Neural crest cell (in vitro differentiated cells): ENCODE data around the gene TNFSF18. TPM values are rescaled to one million over a fixed set of nuclear protein-coding genes. Genes with fewer than 3 reads are reported as not detected.

Experiments
- DNase-seq: peaks from one replicate; pipeline ENCODE4 v3.0.0; 2021; ENCODE audit warnings: low read depth, mixed read lengths, low spot score
- H3K27ac Mint-ChIP-seq: one replicate; pipeline ENCODE4 v1.8.0; 2021; ENCODE audit warnings: mild to moderate bottlenecking, mixed read lengths; ENCODE audit not compliant: unreplicated experiment
- H3K27me3 Mint-ChIP-seq: 2 replicates; pipeline ENCODE4 v1.8.0; 2021; ENCODE audit warnings: low read depth, mild to moderate bottlenecking, mixed read lengths
- H3K36me3 Mint-ChIP-seq: 2 replicates; pipeline ENCODE4 v1.8.0; 2021; ENCODE audit warnings: low read depth, mild to moderate bottlenecking, mixed read lengths
- H3K4me1 Mint-ChIP-seq: 2 replicates; pipeline ENCODE4 v1.8.0; 2021; ENCODE audit warnings: mixed read lengths
- H3K4me3 Mint-ChIP-seq: one replicate; pipeline ENCODE4 v1.8.0; 2021; ENCODE audit warnings: mild to moderate bottlenecking, mixed read lengths
- H3K9me3 Mint-ChIP-seq: 2 replicates; pipeline ENCODE4 v1.8.0; 2021; ENCODE audit warnings: mixed read lengths
- total RNA-seq: library from RNA; stranded (reverse); gene quantifications from 2 replicates; pipeline ENCODE4 v1.2.1, GENCODE V29; 2021
- TF ChIP-seq, protein P1 (sequence below): fragments of 200-600 bp; sonication (generic); conservative IDR thresholded peaks from 2 replicates; pipeline ENCODE4 v1.5.0; 2021; ENCODE audit warnings: antibody characterized with exemption, mild to moderate bottlenecking

TNFSF18 gene
- total RNA-seq, 1 donor from 2014 or later = not detected

DNA sequence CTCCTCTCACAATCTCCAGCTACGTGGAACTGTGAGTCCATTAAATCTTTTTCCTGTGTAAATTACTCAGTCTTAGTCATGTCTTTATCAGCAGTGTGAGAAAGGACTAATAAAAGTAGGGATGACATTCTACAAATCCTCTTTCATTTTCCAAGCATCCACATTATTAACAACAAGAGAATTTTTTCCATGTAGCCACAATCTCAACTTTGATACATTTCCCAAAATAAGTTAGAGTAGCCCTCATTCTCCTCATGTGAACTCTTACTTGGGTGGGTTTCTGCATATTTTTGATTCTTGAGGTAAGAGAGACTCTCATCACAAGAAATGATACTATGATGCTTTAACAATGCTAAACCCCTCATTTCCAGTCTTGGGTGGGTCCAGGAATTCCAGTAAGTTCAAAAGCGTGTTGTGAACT, 52.8 kb downstream of the TNFSF18 start:
- H3K4me1 Mint-ChIP-seq = peaks cover 12% of the 10 kb centered on the region
- TF ChIP-seq, protein P1, sequence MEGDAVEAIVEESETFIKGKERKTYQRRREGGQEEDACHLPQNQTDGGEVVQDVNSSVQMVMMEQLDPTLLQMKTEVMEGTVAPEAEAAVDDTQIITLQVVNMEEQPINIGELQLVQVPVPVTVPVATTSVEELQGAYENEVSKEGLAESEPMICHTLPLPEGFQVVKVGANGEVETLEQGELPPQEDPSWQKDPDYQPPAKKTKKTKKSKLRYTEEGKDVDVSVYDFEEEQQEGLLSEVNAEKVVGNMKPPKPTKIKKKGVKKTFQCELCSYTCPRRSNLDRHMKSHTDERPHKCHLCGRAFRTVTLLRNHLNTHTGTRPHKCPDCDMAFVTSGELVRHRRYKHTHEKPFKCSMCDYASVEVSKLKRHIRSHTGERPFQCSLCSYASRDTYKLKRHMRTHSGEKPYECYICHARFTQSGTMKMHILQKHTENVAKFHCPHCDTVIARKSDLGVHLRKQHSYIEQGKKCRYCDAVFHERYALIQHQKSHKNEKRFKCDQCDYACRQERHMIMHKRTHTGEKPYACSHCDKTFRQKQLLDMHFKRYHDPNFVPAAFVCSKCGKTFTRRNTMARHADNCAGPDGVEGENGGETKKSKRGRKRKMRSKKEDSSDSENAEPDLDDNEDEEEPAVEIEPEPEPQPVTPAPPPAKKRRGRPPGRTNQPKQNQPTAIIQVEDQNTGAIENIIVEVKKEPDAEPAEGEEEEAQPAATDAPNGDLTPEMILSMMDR = no peak
- H3K4me3 Mint-ChIP-seq = no peak overlapping the region
- H3K36me3 Mint-ChIP-seq = peaks cover 12% of the 10 kb centered on the region
- H3K9me3 Mint-ChIP-seq = peaks cover 22% of the 10 kb centered on the region
- H3K27ac Mint-ChIP-seq = no peak overlapping the region
- no peak for DNase-seq
- no peaks in the 10 kb centered on the region for H3K27me3 Mint-ChIP-seq

DNA sequence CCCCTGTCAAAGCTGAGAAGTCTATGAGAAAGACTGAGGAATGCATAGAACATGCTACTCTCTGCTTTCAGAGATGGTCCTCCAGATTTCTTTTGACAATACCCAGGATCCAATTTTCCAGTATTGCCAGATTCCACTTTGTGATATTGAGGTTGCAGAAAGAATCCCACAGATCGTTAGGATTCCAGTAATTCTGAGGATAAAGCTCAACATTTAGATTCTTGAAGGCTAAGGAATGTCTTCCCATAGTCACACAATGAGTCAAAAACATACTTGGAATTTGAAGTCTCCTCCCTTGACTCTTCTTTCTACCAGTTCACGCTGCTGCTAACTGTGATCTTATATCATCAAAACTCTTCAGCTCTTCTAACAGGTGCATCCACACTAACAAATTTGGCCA, 57.1 kb downstream of the TNFSF18 start:
- Mint-ChIP-seq H3K9me3 (peaks cover 7% of the 10 kb centered on the region), H3K27ac (no peak overlapping the region), H3K4me3 (no peak overlapping the region), H3K4me1 (peaks cover 1% of the 10 kb centered on the region), H3K27me3 (no peaks in the 10 kb centered on the region), H3K36me3 (peaks cover under 1% of the 10 kb centered on the region)
- TF ChIP-seq, protein P1 = no peak
- no peak for DNase-seq

DNA sequence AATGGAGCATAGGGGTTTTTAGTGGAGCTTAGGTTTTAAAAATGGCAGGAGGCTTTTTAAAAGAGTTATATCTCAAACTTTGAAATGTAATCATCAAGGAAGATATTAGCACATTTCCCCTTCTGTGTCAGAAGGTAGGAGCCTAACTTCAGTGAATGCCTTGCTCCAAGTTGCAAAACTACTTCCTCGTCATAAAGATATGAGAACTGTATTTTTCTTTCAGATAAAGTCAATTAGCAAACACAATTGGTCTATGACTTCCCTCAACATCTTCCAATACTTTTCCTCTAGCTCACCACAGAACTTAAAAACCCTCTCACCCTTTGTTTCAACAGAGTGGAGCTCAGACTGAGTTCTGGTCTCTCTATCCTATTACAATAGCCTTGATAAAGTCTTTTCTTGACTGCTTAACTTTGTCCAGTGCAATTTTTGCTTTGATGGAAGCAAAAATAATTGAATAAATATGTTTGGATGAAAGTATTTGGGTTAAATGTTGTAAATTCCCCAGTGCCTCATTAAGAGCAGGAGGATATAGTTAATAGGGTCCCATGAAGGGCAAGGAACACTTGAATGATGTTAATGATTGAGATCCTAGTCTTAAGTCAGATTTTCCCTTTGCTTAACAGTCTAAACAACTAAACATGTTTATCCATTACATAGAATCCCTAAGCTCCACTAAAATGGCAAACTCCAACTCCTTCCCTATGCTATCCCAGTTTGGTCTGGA, 58.9 kb downstream of the TNFSF18 start:
- H3K27ac Mint-ChIP-seq = no peak overlapping the region

DNA sequence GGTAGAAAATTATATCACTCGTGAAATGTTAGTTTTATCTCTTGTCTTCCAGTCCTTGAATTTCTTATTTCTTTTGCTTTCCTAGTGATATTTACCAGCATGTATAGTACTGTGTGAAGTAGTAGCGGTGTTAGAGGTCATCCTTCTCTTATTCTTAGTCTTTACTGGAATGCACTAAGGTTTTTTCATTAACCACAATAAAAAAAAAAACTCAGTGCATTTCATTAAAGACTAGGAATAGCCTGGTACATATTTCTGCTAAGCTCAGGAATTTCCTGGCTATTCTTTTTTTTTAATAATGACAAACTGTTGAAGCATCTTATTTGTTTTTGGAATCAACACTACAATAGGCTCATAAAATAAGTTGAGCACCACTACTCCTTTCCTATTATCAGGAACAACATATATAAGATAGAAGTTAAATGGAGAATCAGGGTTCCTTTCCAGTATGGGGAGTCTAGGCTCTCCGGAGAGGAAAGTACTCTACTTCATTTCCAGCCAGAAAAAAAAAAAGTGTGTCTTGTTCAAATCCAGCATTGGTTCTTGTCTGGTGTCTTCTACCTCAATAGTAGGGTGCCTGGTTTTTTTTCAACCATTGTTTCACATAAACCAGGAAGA, 60.0 kb downstream of the TNFSF18 start:
- Mint-ChIP-seq H3K27ac (no peak overlapping the region), H3K4me1 (no peaks in the 10 kb centered on the region), H3K4me3 (no peak overlapping the region), H3K9me3 (peaks cover 4% of the 10 kb centered on the region), H3K36me3 (no peaks in the 10 kb centered on the region), H3K27me3 (no peaks in the 10 kb centered on the region)
- TF ChIP-seq, protein P1 = no peak
- no peak for DNase-seq

More for the DNA sequence above, 58.9 kb downstream of the TNFSF18 start:
- H3K4me3 Mint-ChIP-seq = no peak overlapping the region
- H3K4me1 Mint-ChIP-seq = no peaks in the 10 kb centered on the region
- H3K36me3 Mint-ChIP-seq = no peaks in the 10 kb centered on the region
- TF ChIP-seq, protein P1 = no peak
- no peak for DNase-seq
- no peaks in the 10 kb centered on the region for H3K27me3 Mint-ChIP-seq
- H3K9me3 Mint-ChIP-seq = peaks cover 4% of the 10 kb centered on the region

Other genes with a start within 250 kb of the TNFSF18 start
- gene TNFSF4, start 156.4 kb upstream of the TNFSF18 start, total RNA-seq = 0.57 and 1.1 TPM in 2 replicates